Measurements from ENCODE around the gene HS3ST3A1. TPM values are rescaled to one million over a fixed set of nuclear protein-coding genes. Genes with fewer than 3 reads are reported as not detected.

The HS3ST3A1 gene
- total and polyA plus RNA-seq, 8 donors = 0.56 to 10.7 (median 1.8) TPM; not detected in 1

GRCh38 chr17:13599864-13600263 lies 1.9 kb downstream of the HS3ST3A1 start:
- intact Hi-C loops (cut with DNase I; ENCODE audit: low total_unique reads) = loop anchor here (5.0 kb wide), 2 partner anchors 702 to 1322 kb away; partner anchors contain the start of gene HS3ST3B1
- peak overlapping the region in 2 of 5 donors; percentile 44 to 74 for H3K27ac ChIP-seq

DNA sequence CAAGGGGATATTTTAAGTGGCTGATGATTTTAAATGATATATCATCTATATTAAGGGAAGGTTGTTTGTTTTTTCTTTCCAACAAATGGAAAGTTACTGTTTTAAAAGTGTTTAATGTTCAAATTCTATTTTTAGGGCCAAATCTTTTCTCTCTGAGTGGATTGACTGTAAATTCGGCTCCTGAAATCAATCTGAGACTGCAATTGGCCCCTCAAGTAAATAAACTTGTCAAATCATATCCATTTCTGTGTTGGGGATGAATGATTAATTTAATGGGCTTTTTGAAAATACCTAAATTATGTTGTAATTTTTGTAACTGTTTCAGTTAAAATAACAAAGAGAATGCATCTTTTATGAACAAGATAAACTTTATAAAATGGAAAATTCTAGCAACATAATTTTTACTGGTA lies 2.6 kb downstream of the HS3ST3A1 start:
- Histone ChIP-seq H3K27ac (no peak overlapping the region), H3K9me3 (no peaks in the 10 kb centered on the region), H3K4me3 (no peak overlapping the region), H3K36me3 (no peaks in the 10 kb centered on the region), H3K27me3 (peaks cover 16 to 78% (median 40%) of the 10 kb centered on the region in 3 donors), H3K4me1 (peaks cover 15 to 30% (median 21%) of the 10 kb centered on the region in 4 donors)
- 66 to 80% (median 71%) methylated on average over 1 of the region's 1 CpG for WGBS, 5 donors
- DNase-seq = no peak
- intact Hi-C loops (cut with DNase I; ENCODE audit: low total_unique reads) = loop anchor here (5.0 kb wide), 2 partner anchors 703 to 1323 kb away; partner anchors contain the start of gene HS3ST3B1
- no peak for TF ChIP-seq POLR2A (IDR thresholded peaks at IDR 0.05)
- TF ChIP-seq, protein P1, sequence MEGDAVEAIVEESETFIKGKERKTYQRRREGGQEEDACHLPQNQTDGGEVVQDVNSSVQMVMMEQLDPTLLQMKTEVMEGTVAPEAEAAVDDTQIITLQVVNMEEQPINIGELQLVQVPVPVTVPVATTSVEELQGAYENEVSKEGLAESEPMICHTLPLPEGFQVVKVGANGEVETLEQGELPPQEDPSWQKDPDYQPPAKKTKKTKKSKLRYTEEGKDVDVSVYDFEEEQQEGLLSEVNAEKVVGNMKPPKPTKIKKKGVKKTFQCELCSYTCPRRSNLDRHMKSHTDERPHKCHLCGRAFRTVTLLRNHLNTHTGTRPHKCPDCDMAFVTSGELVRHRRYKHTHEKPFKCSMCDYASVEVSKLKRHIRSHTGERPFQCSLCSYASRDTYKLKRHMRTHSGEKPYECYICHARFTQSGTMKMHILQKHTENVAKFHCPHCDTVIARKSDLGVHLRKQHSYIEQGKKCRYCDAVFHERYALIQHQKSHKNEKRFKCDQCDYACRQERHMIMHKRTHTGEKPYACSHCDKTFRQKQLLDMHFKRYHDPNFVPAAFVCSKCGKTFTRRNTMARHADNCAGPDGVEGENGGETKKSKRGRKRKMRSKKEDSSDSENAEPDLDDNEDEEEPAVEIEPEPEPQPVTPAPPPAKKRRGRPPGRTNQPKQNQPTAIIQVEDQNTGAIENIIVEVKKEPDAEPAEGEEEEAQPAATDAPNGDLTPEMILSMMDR (IDR thresholded peaks at IDR 0.05) = no peak
- TF ChIP-seq POLR2AphosphoS5 (IDR thresholded peaks at IDR 0.05) = no peak
- TF ChIP-seq EP300 (IDR thresholded peaks at IDR 0.05) = no peak

More at GRCh38 chr17:13599864-13600263, 1.9 kb downstream of the HS3ST3A1 start:
- Histone ChIP-seq H3K36me3 (no peaks in the 10 kb centered on the region), H3K27me3 (peaks cover 16 to 83% (median 40%) of the 10 kb centered on the region in 3 donors), H3K4me1 (peaks cover 15 to 25% (median 21%) of the 10 kb centered on the region in 4 donors), H3K9me3 (no peaks in the 10 kb centered on the region), H3K4me3 (peak overlapping the region in 2 of 4 donors; percentile 44 to 45)
- no peak for TF ChIP-seq EP300 (IDR thresholded peaks at IDR 0.05)
- TF ChIP-seq, protein P1 (IDR thresholded peaks at IDR 0.05) = no peak
- no peak for TF ChIP-seq POLR2AphosphoS5 (IDR thresholded peaks at IDR 0.05)
- TF ChIP-seq POLR2A (IDR thresholded peaks at IDR 0.05) = no peak
- WGBS, 5 donors = 45 to 51% (median 47%) methylated on average over 3 of the region's 3 CpGs
- no peak for DNase-seq

GRCh38 chr17:13598353-13599167 lies 3.2 kb downstream of the HS3ST3A1 start:
- Histone ChIP-seq H3K27me3 (peaks cover 16 to 72% (median 40%) of the 10 kb centered on the region in 3 donors), H3K4me3 (no peak overlapping the region), H3K27ac (no peak overlapping the region), H3K9me3 (no peaks in the 10 kb centered on the region), H3K4me1 (peaks cover 15 to 30% (median 21%) of the 10 kb centered on the region in 4 donors), H3K36me3 (no peaks in the 10 kb centered on the region)
- WGBS, 5 donors = 70 to 76% (median 71%) methylated on average over 7 of the region's 7 CpGs
- intact Hi-C loops (cut with DNase I; ENCODE audit: low total_unique reads) = loop anchor here (5.0 kb wide), 2 partner anchors 704 to 1324 kb away; partner anchors contain the start of gene HS3ST3B1
- no peak for DNase-seq
- TF ChIP-seq POLR2A (IDR thresholded peaks at IDR 0.05) = no peak
- TF ChIP-seq POLR2AphosphoS5 (IDR thresholded peaks at IDR 0.05) = no peak
- TF ChIP-seq, protein P1 (IDR thresholded peaks at IDR 0.05) = no peak
- TF ChIP-seq EP300 (IDR thresholded peaks at IDR 0.05) = no peak

DNA sequence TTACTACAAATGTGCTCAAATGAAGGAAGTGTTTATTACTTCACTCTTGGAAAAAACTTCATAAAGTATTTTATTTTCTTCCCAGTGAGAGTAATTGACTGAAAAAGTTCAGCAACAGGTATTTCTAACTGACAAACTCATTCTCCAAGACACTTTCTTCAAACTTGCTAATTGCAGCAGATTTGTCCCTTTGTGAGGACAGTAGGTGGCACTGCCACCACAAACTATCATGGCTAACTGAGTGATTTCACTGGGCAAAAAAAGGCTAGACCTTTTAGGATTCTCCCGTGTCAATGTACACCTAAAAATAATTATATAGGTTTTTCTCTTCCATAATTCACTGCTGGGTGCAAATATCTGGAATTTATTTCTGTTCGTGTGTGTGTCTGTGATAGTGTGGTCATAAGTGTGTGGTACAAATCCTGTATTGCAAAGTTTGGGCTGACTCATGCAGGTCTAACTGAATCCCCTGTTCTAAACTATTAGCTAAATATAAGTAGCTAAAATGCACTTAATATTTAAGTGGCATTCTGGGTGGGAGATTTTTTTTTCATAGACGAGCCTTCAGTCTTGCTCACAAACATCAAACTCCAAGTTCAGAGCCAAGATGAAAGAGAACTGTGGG lies 3.9 kb downstream of the HS3ST3A1 start:
- peaks cover 16 to 65% (median 34%) of the 10 kb centered on the region in 3 donors for H3K27me3 ChIP-seq
- peak in 1 of 2 donors; percentile 77 for DNase-seq
- H3K4me1 ChIP-seq = peaks cover 15 to 30% (median 21%) of the 10 kb centered on the region in 4 donors
- no peak overlapping the region for H3K4me3 ChIP-seq
- TF ChIP-seq, protein P1 (IDR thresholded peaks at IDR 0.05) = peak in 5 of 7 experiments; percentile 16 to 35 (median 24)
- TF ChIP-seq EP300 (IDR thresholded peaks at IDR 0.05) = no peak
- no peak for TF ChIP-seq POLR2AphosphoS5 (IDR thresholded peaks at IDR 0.05)
- no peak overlapping the region for H3K27ac ChIP-seq
- intact Hi-C loops (cut with DNase I; ENCODE audit: low total_unique reads) = loop anchor here (5.0 kb wide), 2 partner anchors 704 to 1324 kb away; partner anchors contain the start of gene HS3ST3B1
- H3K9me3 ChIP-seq = no peaks in the 10 kb centered on the region
- H3K36me3 ChIP-seq = no peaks in the 10 kb centered on the region
- 18 to 22% (median 21%) methylated on average over 3 of the region's 3 CpGs for WGBS, 5 donors
